ENCODE results near the gene BAG5. TPM values are rescaled to one million over a fixed set of nuclear protein-coding genes. Genes with fewer than 3 reads are reported as not detected.

BAG5 gene
- total RNA-seq, 1 donor from 2014 or later, result 39.9 TPM

GRCh38 chr14:103543721-103544387 lies 18.6 kb downstream of the BAG5 start:
- DNase-seq (ENCODE audit: low spot score), result no peak
- no peak for TF ChIP-seq CTCF (IDR thresholded peaks at IDR 0.05; ENCODE audit: unreplicated experiment)
- Mint-ChIP-seq H3K27me3 (ENCODE audit: unreplicated experiment) (peaks cover 17% of the 10 kb centered on the region), H3K36me3 (ENCODE audit: low read depth, unreplicated experiment) (no peaks in the 10 kb centered on the region), H3K27ac (ENCODE audit: unreplicated experiment) (no peak overlapping the region), H3K4me3 (ENCODE audit: unreplicated experiment) (no peak overlapping the region), H3K4me1 (ENCODE audit: unreplicated experiment) (no peaks in the 10 kb centered on the region), H3K9me3 (ENCODE audit: unreplicated experiment) (no peaks in the 10 kb centered on the region)

- H3K27ac Mint-ChIP-seq (ENCODE audit: unreplicated experiment), result no peak overlapping the region
- no peaks in the 10 kb centered on the region for H3K36me3 Mint-ChIP-seq (ENCODE audit: low read depth, unreplicated experiment)
- TF ChIP-seq CTCF (IDR thresholded peaks at IDR 0.05; ENCODE audit: unreplicated experiment), result no peak
- no peaks in the 10 kb centered on the region for H3K9me3 Mint-ChIP-seq (ENCODE audit: unreplicated experiment)
- no peak overlapping the region for H3K4me3 Mint-ChIP-seq (ENCODE audit: unreplicated experiment)
- H3K27me3 Mint-ChIP-seq (ENCODE audit: unreplicated experiment), result peaks cover 17% of the 10 kb centered on the region
- no peaks in the 10 kb centered on the region for H3K4me1 Mint-ChIP-seq (ENCODE audit: unreplicated experiment)
- no peak for DNase-seq (ENCODE audit: low spot score)
Observed at GRCh38 chr14:103543140-103543539, 19.3 kb downstream of the BAG5 start.

GRCh38 chr14:103542605-103543088 lies 19.8 kb downstream of the BAG5 start:
- peak; percentile 60 for DNase-seq (ENCODE audit: low spot score)
- TF ChIP-seq CTCF (IDR thresholded peaks at IDR 0.05; ENCODE audit: unreplicated experiment), result no peak
- Mint-ChIP-seq H3K4me1 (ENCODE audit: unreplicated experiment) (no peaks in the 10 kb centered on the region), H3K27ac (ENCODE audit: unreplicated experiment) (no peak overlapping the region), H3K9me3 (ENCODE audit: unreplicated experiment) (no peaks in the 10 kb centered on the region), H3K27me3 (ENCODE audit: unreplicated experiment) (peaks cover 16% of the 10 kb centered on the region), H3K4me3 (ENCODE audit: unreplicated experiment) (no peak overlapping the region), H3K36me3 (ENCODE audit: low read depth, unreplicated experiment) (no peaks in the 10 kb centered on the region)

- Mint-ChIP-seq H3K27me3 (ENCODE audit: unreplicated experiment) (peaks cover 16% of the 10 kb centered on the region), H3K27ac (ENCODE audit: unreplicated experiment) (no peak overlapping the region), H3K9me3 (ENCODE audit: unreplicated experiment) (no peaks in the 10 kb centered on the region), H3K4me1 (ENCODE audit: unreplicated experiment) (no peaks in the 10 kb centered on the region), H3K4me3 (ENCODE audit: unreplicated experiment) (no peak overlapping the region), H3K36me3 (ENCODE audit: low read depth, unreplicated experiment) (no peaks in the 10 kb centered on the region)
- DNase-seq (ENCODE audit: low spot score), result no peak
- TF ChIP-seq CTCF (IDR thresholded peaks at IDR 0.05; ENCODE audit: unreplicated experiment), result no peak
Observed at GRCh38 chr14:103541709-103542604, 20.5 kb downstream of the BAG5 start.
